GM04503 (cell line): Measurements from ENCODE around the gene NCKAP5.
A peak's percentile ranks its signal among the peaks of the same experiment; 100 is the strongest.

Experiments used
- DNase-seq: peaks from one replicate; pipeline ENCODE4 v3.0.0-alpha.2; 2012; ENCODE audit warnings: low read depth

The NCKAP5 gene

DNA sequence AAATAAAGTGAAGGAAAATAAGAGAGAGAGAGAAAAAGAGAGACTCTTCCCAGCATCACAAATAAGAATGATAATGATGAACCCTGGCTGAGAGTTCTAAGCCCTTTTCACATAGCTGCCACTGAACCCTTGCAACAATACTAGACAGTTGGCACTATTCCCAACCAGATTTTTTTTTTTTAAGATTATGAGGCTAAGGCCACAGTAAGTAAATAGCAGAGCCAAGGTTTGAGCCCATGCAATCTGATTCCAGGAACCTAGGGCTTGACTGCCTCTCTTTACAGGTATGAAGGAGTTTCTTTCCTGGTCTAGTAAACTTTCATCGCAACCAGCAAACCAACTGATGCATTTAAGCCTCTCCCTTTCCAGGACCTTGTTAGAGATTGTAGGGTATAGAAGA, 424.6 kb downstream of the NCKAP5 start:
- DNase-seq = no peak

DNA sequence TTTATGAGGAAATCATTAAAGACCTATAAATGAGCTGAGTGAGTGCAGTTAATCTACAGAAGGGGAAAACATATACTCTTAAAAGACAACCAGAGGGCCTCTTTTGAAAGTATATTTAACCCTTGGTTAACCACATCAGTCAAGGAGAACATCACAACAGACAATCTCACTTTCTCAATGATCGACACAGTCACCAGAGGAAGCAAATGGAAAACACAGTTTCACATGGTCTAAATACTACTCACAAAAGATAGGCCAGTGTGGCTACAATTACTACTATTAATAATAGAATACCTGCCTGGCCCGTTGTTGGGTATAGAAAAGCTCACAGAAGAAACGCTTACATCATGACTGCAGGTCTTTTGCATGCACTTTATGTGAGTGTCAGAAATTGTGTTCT, 426.2 kb downstream of the NCKAP5 start:
- no peak for DNase-seq

DNA sequence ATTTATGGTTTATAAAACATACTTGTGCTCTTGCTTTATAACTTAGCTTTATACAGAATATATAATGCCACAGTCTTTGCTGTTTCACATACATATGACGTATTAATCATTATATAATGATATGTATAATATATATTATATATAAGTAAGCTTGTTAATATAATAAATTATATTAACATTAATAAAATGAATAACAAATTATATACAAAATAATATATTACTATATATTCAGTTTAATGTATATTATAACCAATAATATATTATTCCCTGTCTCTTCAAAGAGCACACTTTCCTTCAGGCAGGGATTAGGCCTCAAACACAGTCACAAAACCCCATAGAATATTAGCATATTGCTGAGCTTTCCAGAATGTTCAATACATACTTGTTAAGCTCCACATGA, 427.6 kb downstream of the NCKAP5 start:
- DNase-seq = no peak

- no peak for DNase-seq
Measured at GRCh38 chr2:133139847-133140533, 428.3 kb downstream of the NCKAP5 start.

DNA sequence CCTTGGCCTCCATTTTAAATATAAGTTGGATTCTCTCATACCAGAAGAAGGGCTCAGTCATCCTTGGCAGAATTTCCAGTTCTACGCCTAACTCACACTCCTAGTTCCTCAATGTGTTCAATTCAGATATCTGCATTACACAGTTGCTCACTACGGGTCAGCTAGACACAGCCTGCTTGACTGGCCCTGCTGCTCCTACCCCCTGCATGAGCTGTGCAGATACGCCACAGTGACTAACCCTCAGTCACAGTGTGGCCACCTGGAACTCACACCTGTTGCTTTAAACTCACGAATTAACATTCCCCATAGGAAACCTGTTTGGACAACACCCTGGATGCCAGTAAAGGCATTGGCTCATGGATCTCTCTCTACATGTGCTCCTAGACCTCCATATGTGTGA, 429.6 kb downstream of the NCKAP5 start:
- no peak for DNase-seq

GRCh38 chr2:133135035-133135654, 433.1 kb downstream of the NCKAP5 start:
- DNase-seq = no peak

- peak; percentile 7 for DNase-seq
Measured at GRCh38 chr2:133130548-133131246, 437.6 kb downstream of the NCKAP5 start.

- no peak for DNase-seq
Measured at GRCh38 chr2:133124446-133124845, 443.8 kb downstream of the NCKAP5 start.

DNA sequence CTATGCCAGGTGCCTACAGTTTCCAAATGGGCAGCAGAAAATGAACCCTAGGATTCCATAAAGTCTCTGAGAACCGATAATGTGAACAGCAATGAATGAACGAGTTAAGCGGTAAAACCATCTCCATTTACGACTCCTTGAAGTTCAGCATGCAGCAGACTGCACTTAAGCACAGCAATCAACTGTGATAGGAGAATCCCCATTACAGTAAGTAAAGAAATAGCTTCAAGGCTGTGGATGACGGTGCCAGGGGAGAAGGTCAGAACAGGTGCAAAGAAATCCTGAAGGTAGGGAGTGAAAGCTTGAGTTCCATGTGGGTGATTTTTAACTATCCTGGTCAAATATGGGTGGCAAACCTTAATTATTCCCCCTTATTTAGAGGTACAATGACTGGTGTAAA, 444.4 kb downstream of the NCKAP5 start:
- DNase-seq = no peak

DNA sequence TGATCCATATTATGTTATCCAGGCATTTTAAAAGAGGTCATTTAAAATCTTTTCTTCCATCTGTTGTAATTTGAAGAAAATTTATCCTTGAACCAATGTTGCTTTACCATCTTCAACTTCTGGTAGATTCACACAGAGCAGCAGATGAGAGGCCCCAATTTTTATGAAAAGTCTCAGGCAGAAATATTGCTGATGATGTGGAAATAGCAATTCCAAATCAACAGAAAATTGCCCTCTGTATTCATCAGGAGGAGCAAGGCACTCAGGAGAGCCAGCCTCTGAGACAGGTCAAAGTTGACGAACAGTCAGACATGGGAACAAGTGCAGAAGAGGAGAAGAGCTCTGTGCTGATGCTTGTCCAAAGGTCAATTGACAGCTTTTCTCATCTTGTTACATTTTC, 444.9 kb downstream of the NCKAP5 start:
- no peak for DNase-seq

DNA sequence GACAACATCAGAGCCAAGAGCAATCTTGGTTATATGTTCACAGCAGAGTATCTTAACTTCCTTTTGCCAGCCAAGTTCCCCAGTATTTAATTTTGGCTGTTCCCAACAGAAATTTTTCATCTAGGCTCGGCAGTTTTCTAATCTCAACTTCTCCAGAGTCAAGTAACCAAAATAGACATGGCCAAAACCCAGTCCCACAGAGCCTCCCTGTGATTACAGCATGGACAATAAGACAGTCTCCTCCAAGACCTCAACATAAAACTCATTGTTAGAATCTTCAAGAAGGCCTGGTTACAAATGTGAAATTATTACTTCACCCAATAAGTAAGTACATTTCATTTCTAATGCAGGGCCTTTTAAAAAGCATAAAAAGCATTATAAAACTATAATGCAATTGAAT, 445.7 kb downstream of the NCKAP5 start:
- DNase-seq = no peak

DNA sequence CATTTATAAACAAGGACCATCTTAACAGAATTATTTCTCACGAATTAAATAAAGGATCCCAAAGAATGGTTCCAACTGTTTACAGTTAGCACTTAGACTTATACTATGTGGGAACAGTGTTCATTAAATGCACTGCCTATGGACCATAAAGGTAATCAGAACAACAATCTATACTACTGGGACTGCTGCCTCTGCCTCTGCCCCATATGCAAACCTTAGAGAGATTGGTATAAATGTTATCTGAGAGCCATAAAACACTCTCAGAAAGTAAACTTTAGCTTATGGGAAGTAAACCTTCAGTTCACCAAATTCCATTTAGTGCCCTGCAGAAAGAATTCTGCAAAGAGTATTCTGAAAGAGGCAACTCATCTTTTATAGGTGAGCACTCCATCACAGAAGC, 448.0 kb downstream of the NCKAP5 start:
- no peak for DNase-seq

DNA sequence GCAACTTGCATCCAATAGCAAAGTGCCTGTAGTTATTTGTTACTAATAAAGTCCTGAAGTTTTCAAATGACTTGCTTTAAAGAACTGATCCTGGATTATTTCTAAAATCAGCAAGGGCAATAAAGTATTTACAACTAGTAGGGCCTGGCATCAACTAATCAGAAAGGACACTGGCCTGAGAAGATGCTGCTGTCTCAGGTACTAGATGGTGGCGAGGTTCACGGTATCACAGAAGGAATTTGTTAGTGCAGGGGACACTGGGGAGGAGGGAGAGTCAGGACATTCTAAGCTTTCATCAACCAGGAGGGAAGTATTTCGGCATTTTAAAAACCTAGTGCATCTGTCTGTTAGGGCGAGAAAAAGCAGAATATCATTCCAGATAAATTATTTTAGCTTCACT, 458.1 kb downstream of the NCKAP5 start:
- DNase-seq = no peak

GRCh38 chr2:133109772-133110171, 458.5 kb downstream of the NCKAP5 start:
- peak; percentile 50 for DNase-seq

DNA sequence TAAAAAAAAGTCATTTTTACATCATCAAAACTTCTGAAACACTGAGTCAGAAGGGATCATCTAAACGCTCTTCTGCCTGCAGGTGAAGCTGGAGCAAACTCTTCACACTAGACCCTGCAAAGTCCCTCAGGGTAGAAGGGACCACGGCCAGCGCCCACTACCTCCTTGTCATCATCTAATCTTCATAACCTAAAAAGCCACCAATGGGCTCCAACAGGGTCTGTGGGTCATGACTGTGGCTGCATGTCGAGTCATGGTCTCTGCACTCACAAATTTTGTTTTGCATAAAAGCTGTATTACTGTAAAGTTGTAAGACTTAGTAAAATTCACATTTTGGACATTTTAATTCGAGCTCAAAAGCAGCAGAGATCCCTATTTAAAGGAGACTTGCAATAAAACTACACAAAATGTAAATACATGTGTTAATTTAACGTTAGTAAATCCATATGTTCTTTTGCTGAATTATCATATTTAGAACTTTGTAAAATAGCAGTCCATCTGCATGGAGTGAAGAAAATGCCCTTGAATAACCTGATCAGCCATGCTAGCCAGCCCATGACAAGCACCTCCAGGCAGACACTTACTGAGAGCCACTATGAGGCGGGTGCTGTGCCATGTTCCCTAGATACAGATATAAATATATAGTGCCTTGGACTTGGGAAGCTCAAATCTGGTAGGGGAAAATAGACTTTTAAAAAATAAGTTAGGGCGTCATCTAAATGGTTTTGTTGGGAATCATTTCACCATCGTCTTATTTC, 461.0 kb downstream of the NCKAP5 start:
- no peak for DNase-seq

GRCh38 chr2:133104871-133105270, 463.4 kb downstream of the NCKAP5 start:
- DNase-seq = no peak

- DNase-seq = no peak
Measured at GRCh38 chr2:133098787-133099186, 469.5 kb downstream of the NCKAP5 start.

GRCh38 chr2:133097666-133098065, 470.6 kb downstream of the NCKAP5 start:
- DNase-seq = peak; percentile 11

GRCh38 chr2:133092571-133092970, 475.7 kb downstream of the NCKAP5 start:
- DNase-seq = no peak

GRCh38 chr2:133090358-133090757, 477.9 kb downstream of the NCKAP5 start:
- DNase-seq = no peak

DNA sequence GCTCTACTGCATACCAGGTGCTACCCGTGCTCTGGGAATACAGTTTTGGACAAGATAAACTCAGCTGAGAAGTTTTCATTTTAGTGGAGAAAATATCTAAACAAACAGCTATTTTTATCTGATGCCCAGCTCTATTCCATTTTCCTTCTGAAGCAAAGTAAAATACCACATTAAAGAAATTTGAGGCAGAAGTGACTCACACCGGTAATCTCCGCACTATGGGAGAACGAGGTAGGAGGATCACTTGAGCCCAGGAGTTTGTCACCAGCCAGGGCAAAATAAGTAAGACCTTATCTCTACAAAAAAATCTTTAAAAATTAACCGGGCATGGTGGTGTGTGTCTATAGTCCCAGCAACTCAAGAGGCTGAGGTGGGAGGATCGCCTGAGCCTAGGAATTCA, 482.1 kb downstream of the NCKAP5 start:
- DNase-seq = no peak

GRCh38 chr2:133085646-133086045, 482.6 kb downstream of the NCKAP5 start:
- no peak for DNase-seq

- DNase-seq = no peak
Measured at GRCh38 chr2:133082034-133082433, 486.2 kb downstream of the NCKAP5 start.
